HepG2 (cell line): ENCODE results near the gene OLAH. TPM values are rescaled to one million over a fixed set of nuclear protein-coding genes. Genes with fewer than 3 reads are reported as not detected.

Source experiments
- ATAC-seq: fragments of 200-7000 bp; cut with Tn5 transposase; 3 replicates; pipeline ENCODE4 v1.9.1; 2020; ENCODE audit warnings: mild to moderate bottlenecking, moderate library complexity
- BruUV-seq: library from RNA; stranded (reverse); fragments of 400-500 nt; replicated peaks from 2 replicates; lab custom pipeline; 2021; lab: Mats Ljungman, UMichigan
- CTCF ChIA-PET: fragments of 300-600 bp; formaldehyde crosslinking; extraction: SDS; loops from one replicate; lab custom pipeline; 2021; ENCODE audit warnings: low total read pairs, inconsistent platforms, low intra/inter-chr PET ratio; lab: Yijun Ruan, JAX
- POLR2A ChIA-PET: fragments of 350-600 bp; sonication (Branson Sonifier 250); formaldehyde crosslinking; loops from one replicate; lab custom pipeline; 2020; ENCODE audit warnings: antibody characterized with exemption, inconsistent platforms; lab: Yijun Ruan, JAX
- DNase-seq: peaks from one replicate; pipeline ENCODE4 v3.0.0-alpha.2; 2015; ENCODE audit warnings: low spot score
- FAIRE-seq: peaks from 3 replicates; lab custom pipeline; 2011; peaks lifted over from hg19 to GRCh38; lab: Jason Lieb, UNC
- H2AFZ ChIP-seq: one replicate; pipeline ENCODE4 v1.6.1; 2011; ENCODE audit warnings: low read length, inconsistent platforms
- H3K27ac ChIP-seq: fragments of 300-600 bp; 3 replicates; pipeline ENCODE4 v1.8.0; 2011; ENCODE audit warnings: mixed run types, mild to moderate bottlenecking, mixed read lengths, low read length, inconsistent platforms; ENCODE audit not compliant: insufficient read depth; ENCODE audit errors: extremely low read length
- H3K27me3 ChIP-seq, 2 experiments: fragments of 200-600 bp in 1 of 2; 2 replicates in 1 of 2; 3 replicates in 1 of 2; pipeline versions ENCODE4 v1.6.0 to v1.8.0; 2011; ENCODE audit warnings: low read length in 2 of 2, mild to moderate bottlenecking in 2 of 2, moderate library complexity in 2 of 2, inconsistent platforms in 1 of 2; ENCODE audit not compliant: insufficient read depth in 2 of 2, control insufficient read depth in 1 of 2
- H3K36me3 ChIP-seq, 2 experiments: fragments of 200-600 bp in 1 of 2; replicated peaks in 1 of 2; 2 replicates in 1 of 2; 3 replicates in 1 of 2; pipeline versions ENCODE4 v1.5.1 to v1.8.0; 2011; ENCODE audit warnings: low read length in 2 of 2, inconsistent platforms in 1 of 2; ENCODE audit not compliant: insufficient read depth in 2 of 2, control insufficient read depth in 1 of 2
- H3K4me1 ChIP-seq: 2 replicates; pipeline ENCODE4 v1.5.1; 2012; ENCODE audit warnings: low read length, inconsistent platforms; ENCODE audit not compliant: insufficient read depth
- H3K4me2 ChIP-seq: 2 replicates; pipeline ENCODE4 v1.6.0; 2011; ENCODE audit warnings: low read depth, low read length, inconsistent platforms
- H3K4me3 ChIP-seq, 3 experiments: fragments of 200-600 bp in 1 of 3; sonication (generic), shearing (Covaris generic) in 1 of 3; replicated peaks in 1 of 3; 2 replicates each; pipeline ENCODE4 v1.5.1; 2011 to 2016; ENCODE audit warnings: low read length in 3 of 3, inconsistent platforms in 2 of 3, low read depth in 2 of 3, mild to moderate bottlenecking in 2 of 3, control low read depth in 1 of 3, mixed read lengths in 1 of 3; ENCODE audit not compliant: insufficient read depth in 1 of 3
- H3K79me2 ChIP-seq: one replicate; pipeline ENCODE4 v1.6.1; 2011; ENCODE audit warnings: low read length, inconsistent platforms; ENCODE audit not compliant: insufficient read depth
- H3K9ac ChIP-seq: 2 replicates; pipeline ENCODE4 v1.6.0; 2011; ENCODE audit warnings: mild to moderate bottlenecking, low read depth, low read length, inconsistent platforms; ENCODE audit not compliant: insufficient read depth
- H3K9me3 ChIP-seq: 2 replicates; pipeline ENCODE4 v1.5.1; 2012; ENCODE audit warnings: mild to moderate bottlenecking, low read length
- H4K20me1 ChIP-seq: 2 replicates; pipeline ENCODE4 v1.6.0; 2011; ENCODE audit warnings: inconsistent platforms, mild to moderate bottlenecking, low read length, moderate library complexity; ENCODE audit not compliant: insufficient read depth
- AGO2 ChIP-seq: fragments of 200-400 bp; formaldehyde crosslinking; optimal IDR thresholded peaks from 2 replicates; pipeline ENCODE3; 2017; ENCODE audit warnings: mild to moderate bottlenecking, low read depth, low read length, moderate library complexity
- CENPBD1 ChIP-seq: sonication (generic); formaldehyde crosslinking; IDR thresholded peaks from 2 replicates; pipeline ENCODE4 v1.8.0; 2022; ENCODE audit warnings: missing genetic modification reagents, low read depth, mild to moderate bottlenecking, borderline replicate concordance
- E2F2 ChIP-seq: sonication (generic); formaldehyde crosslinking; IDR thresholded peaks from 2 replicates; pipeline ENCODE4 v1.4.0; 2020; ENCODE audit warnings: missing genetic modification reagents, borderline replicate concordance
- EED ChIP-seq: sonication (generic); formaldehyde crosslinking; IDR thresholded peaks from 2 replicates; pipeline ENCODE4 v1.5.0; 2020; ENCODE audit warnings: mild to moderate bottlenecking, missing genetic modification reagents
- HOXA5 ChIP-seq: sonication (generic); formaldehyde crosslinking; IDR thresholded peaks from 2 replicates; pipeline ENCODE4 v1.4.0; 2020; ENCODE audit warnings: missing genetic modification reagents
- MED13 ChIP-seq: sonication (generic); formaldehyde crosslinking; IDR thresholded peaks from 2 replicates; pipeline ENCODE4 v1.5.0; 2020; ENCODE audit warnings: missing genetic modification reagents
- MIER2 ChIP-seq: IDR thresholded peaks from 2 replicates; pipeline ENCODE4 v1.6.1; 2016; ENCODE audit warnings: missing biosample characterization, missing genetic modification reagents
- NBN ChIP-seq: fragments of 450-650 bp; conservative IDR thresholded peaks from 2 replicates; pipeline ENCODE4 v1.6.1; 2017
- ONECUT2 ChIP-seq: sonication (generic); formaldehyde crosslinking; IDR thresholded peaks from 2 replicates; pipeline ENCODE4 v1.4.0; 2020; ENCODE audit warnings: missing genetic modification reagents
- SRSF9 ChIP-seq: fragments of 200-400 bp; formaldehyde crosslinking; IDR thresholded peaks from 2 replicates; pipeline ENCODE4 v1.6.1; 2018; ENCODE audit warnings: borderline replicate concordance, mild to moderate bottlenecking, low read depth, low read length; ENCODE audit not compliant: insufficient read depth, poor library complexity, severe bottlenecking
- TCF7L2 ChIP-seq: IDR thresholded peaks from 2 replicates; pipeline ENCODE4 v1.6.1; 2011; ENCODE audit warnings: mild to moderate bottlenecking, low read depth, low read length, moderate library complexity
- THAP7 ChIP-seq: sonication (generic); formaldehyde crosslinking; IDR thresholded peaks from 2 replicates; pipeline ENCODE4 v1.8.1; 2023; ENCODE audit warnings: mild to moderate bottlenecking, missing genetic modification reagents
- ZBTB7B ChIP-seq: sonication (generic); formaldehyde crosslinking; IDR thresholded peaks from 2 replicates; pipeline ENCODE4 v1.4.0; 2020; ENCODE audit warnings: missing genetic modification reagents
- ZKSCAN1 ChIP-seq: fragments of 150-350 bp; IDR thresholded peaks from 2 replicates; pipeline ENCODE4 v1.6.1; 2014; ENCODE audit warnings: low read length
- ZNF253 ChIP-seq: sonication (generic); formaldehyde crosslinking; IDR thresholded peaks from 2 replicates; pipeline ENCODE4 v1.8.0; 2022; ENCODE audit warnings: mild to moderate bottlenecking, missing genetic modification reagents, borderline replicate concordance
- ZNF510 ChIP-seq: sonication (generic); formaldehyde crosslinking; IDR thresholded peaks from 2 replicates; pipeline ENCODE4 v1.4.0; 2020; ENCODE audit warnings: low read depth, mild to moderate bottlenecking, missing genetic modification reagents
- ZNF784 ChIP-seq: sonication (generic); formaldehyde crosslinking; IDR thresholded peaks from 2 replicates; pipeline ENCODE4 v1.5.1; 2020; ENCODE audit warnings: missing genetic modification reagents, mild to moderate bottlenecking, borderline replicate concordance
- WGBS: methylation state at CpG from one replicate; pipeline ENCODE4 v1.1.6; 2017; ENCODE audit warnings: low lambda C conversion rate; 5-methylcytosine and 5-hydroxymethylcytosine counted together
- in situ Hi-C: cut with HindIII; loops from 2 replicates; pipeline ENCODE4 v1.10.0; 2017; ENCODE audit warnings: low pct_unique_long_range_greater_than_20kb; ENCODE audit not compliant: extremely low pct_ligation_motif_present
- intact Hi-C: fragments of 100-400 bp; cut with micrococcal nuclease; formaldehyde crosslinking; loops from one replicate; pipeline ENCODE4 v1.10.0; 2022; ENCODE audit not compliant: unreplicated experiment
- polyA plus RNA-seq, 8 experiments: library from polyadenylated mRNA; depleted of rRNA in 3 of 8; stranded (reverse) in 7 of 8; unstranded in 1 of 8; fragments of >200 nt; fragmentation: Illumina TruSeq in 4 of 8; extraction: Trizol in 4 of 8; gene quantifications; 2 replicates each; pipeline versions ENCODE4 v1.2.1 to v1.2.3, GENCODE V29; 2011 to 2016; ENCODE audit warnings: low read depth in 4 of 8, missing spikeins in 1 of 8, mixed read lengths in 1 of 8; ENCODE audit not compliant: insufficient read depth in 1 of 8
- total RNA-seq, 5 experiments: library from RNA; depleted of rRNA; stranded (reverse); fragments of >200 nt; fragmentation: Illumina TruSeq; extraction: Trizol; gene quantifications; 2 replicates each; pipeline ENCODE4 v1.2.3, GENCODE V29; 2016; ENCODE audit warnings: low read depth in 1 of 5

Gene OLAH
- total and polyA plus RNA-seq, 2 of the 13 experiments (the other 11 are each of a cell fraction or from before 2014, with no cell fraction given): 0.13 TPM; not detected in 1

GRCh38 chr10:14995964-14996565, 47.7 kb upstream of the OLAH start:
- H3K4me2 ChIP-seq: no peak overlapping the region
- in situ Hi-C loops (loop anchor here (10.0 kb wide), 1 partner anchor 109 kb away; no protein-coding TSS in a partner anchor), intact Hi-C loops (loop anchor here (10.0 kb wide), 1 partner anchor 169 kb away; the partner anchor contains the start of gene NMT2)
- H3K27me3 ChIP-seq: no peaks in the 10 kb centered on the region; a peak in 1 of 5 replicates
- no peak for ATAC-seq
- no peaks in the 10 kb centered on the region for H3K9me3 ChIP-seq
- no TSS peak for BruUV-seq
- H3K79me2 ChIP-seq: no peaks in the 10 kb centered on the region
- no peaks in the 10 kb centered on the region for H4K20me1 ChIP-seq
- DNase-seq: no peak
- no peak overlapping the region for H3K4me3 ChIP-seq
- H3K4me1 ChIP-seq: peaks cover 28% of the 10 kb centered on the region
- H3K9ac ChIP-seq: no peak overlapping the region
- 81% methylated on average over 46 of the region's 50 CpGs for WGBS
- ChIA-PET CTCF (no interaction called here), POLR2A (no interaction called here)
- H2AFZ ChIP-seq: no peak overlapping the region
- no peak overlapping the region for H3K27ac ChIP-seq
- H3K36me3 ChIP-seq: no peaks in the 10 kb centered on the region
- no peak for FAIRE-seq
- TF ChIP-seq MIER2 (CRISPR knock-in tag) (no peak), AGO2 (no peak), MED13 (CRISPR knock-in tag) (no peak), ZNF510 (CRISPR knock-in tag) (no peak), THAP7 (no peak), EED (CRISPR knock-in tag) (no peak), ZNF784 (CRISPR knock-in tag) (no peak), HOXA5 (CRISPR knock-in tag) (no peak), ZNF253 (CRISPR knock-in tag) (no peak), ZKSCAN1 (no peak), ZBTB7B (CRISPR knock-in tag) (no peak), E2F2 (no peak), ONECUT2 (CRISPR knock-in tag) (no peak), NBN (no peak), SRSF9 (no peak), TCF7L2 (no peak), CENPBD1 (no peak)
